Gastrocnemius medialis (tissue), 4 donors: ENCODE results near the gene SRPK2. TPM values are rescaled to one million over a fixed set of nuclear protein-coding genes. Genes with fewer than 3 reads are reported as not detected.
"Not testable (repeated sequence)": the region's sequence is repeated elsewhere in the genome, so short reads cannot be mapped to it uniquely, and the experiment has no call there.

Experiments used
- ATAC-seq, 2 donors: fragments of 150-250 bp; one replicate each; pipeline ENCODE4 v1.9.1; 2016
- DNase-seq, 2 donors: peaks; one replicate each; pipeline ENCODE4 v3.0.0-alpha.2; 2019
- H3K27ac ChIP-seq, 4 donors: fragments of 200-600 bp; sonication (generic); 1 replicate in 1 of 4; 2 replicates in 3 of 4; pipeline ENCODE4 v1.5.1; 2016 to 2018; ENCODE audit warnings: mild to moderate bottlenecking in 2 of 4, moderate library complexity in 1 of 4
- H3K27me3 ChIP-seq, 3 donors: fragments of 200-600 bp; sonication (generic) in 2 of 3; 1 replicate in 1 of 3; 2 replicates in 2 of 3; pipeline versions ENCODE4 v1.5.1 to v1.6.0; 2016 to 2019; ENCODE audit warnings: mild to moderate bottlenecking in 1 of 3, moderate library complexity in 1 of 3
- H3K36me3 ChIP-seq, 2 donors: fragments of 200-600 bp; sonication (generic) in 1 of 2; one replicate each; pipeline ENCODE4 v1.5.1; 2017 to 2018
- H3K4me1 ChIP-seq, 2 donors: fragments of 200-600 bp; sonication (generic) in 1 of 2; one replicate each; pipeline ENCODE4 v1.5.1; 2016 to 2017; ENCODE audit warnings: mild to moderate bottlenecking in 2 of 2
- H3K4me3 ChIP-seq, 4 donors: fragments of 200-600 bp; sonication (generic) in 3 of 4; 1 replicate in 1 of 4; 2 replicates in 3 of 4; pipeline ENCODE4 v1.5.1; 2016 to 2019; ENCODE audit warnings: mild to moderate bottlenecking in 2 of 4
- H3K9me3 ChIP-seq, 3 donors: fragments of 200-600 bp; sonication (generic) in 2 of 3; 1 replicate in 1 of 3; 2 replicates in 2 of 3; pipeline ENCODE4 v1.5.1; 2016 to 2019
- CTCF ChIP-seq, 5 experiments: fragments of 450-650 bp in 3 of 5; fragments of 200-600 bp in 2 of 5; sonication (generic) in 2 of 5; IDR thresholded peaks in 4 of 5; conservative IDR thresholded peaks in 1 of 5; 1 replicate in 4 of 5; 2 replicates in 1 of 5; pipeline ENCODE4 v1.5.1; 2016 to 2019; ENCODE audit warnings: antibody characterized with exemption in 5 of 5, mild to moderate bottlenecking in 3 of 5, moderate library complexity in 3 of 5
- POLR2A ChIP-seq, 2 donors: fragments of 450-650 bp; IDR thresholded peaks; one replicate each; pipeline ENCODE4 v1.6.1; 2017; ENCODE audit warnings: antibody characterized with exemption in 2 of 2, mild to moderate bottlenecking in 2 of 2, moderate library complexity in 2 of 2
- in situ Hi-C, 4 donors: fragments of 200-750 bp; cut with MboI; loops; one replicate each; pipeline versions ENCODE4 v1.15.0 to v1.8.0; 2017; ENCODE audit warnings: low sequenced_read_pairs in 4 of 4
- intact Hi-C: fragments of 100-400 bp; cut with DNase I; formaldehyde crosslinking; loops from one replicate; pipeline ENCODE4 v1.15.1; 2023; ENCODE audit warnings: low total_unique reads
- total RNA-seq, 4 donors: library from RNA; depleted of rRNA; stranded (reverse); fragments of >200 nt; gene quantifications; one replicate each; pipeline versions ENCODE4 v1.1.0 to v1.2.3, GENCODE V29; 2016

SRPK2 gene
- 10 to 100 TPM; 18.1 to 49.0 (median 21.3) TPM for total RNA-seq

GRCh38 chr7:105388356-105389087, at the start of gene SRPK2:
TSS of gene SRPK2 (minus strand) at chr7:105388921.
- DNase-seq (peak; percentile 62 to 63), ATAC-seq (peak; percentile 79 to 84)
- Histone ChIP-seq H3K4me1 (peaks cover 9 to 12% of the 10 kb centered on the region in 2 donors), H3K27me3 (no peaks in the 10 kb centered on the region), H3K4me3 (peak within 1 kb of the TSS; percentile 71 to 98 (median 88)), H3K27ac (peak within 1 kb of the TSS; percentile 73 to 92 (median 83)), H3K9me3 (no peaks in the 10 kb centered on the region), H3K36me3 (no peaks in the 10 kb centered on the region)
- TF ChIP-seq POLR2A (IDR thresholded peaks at IDR 0.05): peak; percentile 69 to 80
- TF ChIP-seq CTCF (IDR thresholded peaks at IDR 0.05 in 4 of 5, conservative IDR thresholded peaks at IDR 0.05 in 1 of 5): no peak
- in situ Hi-C loops: no loop called here
- intact Hi-C loops: loop anchor here (2.0 to 5.0 kb wide), 4 partner anchors 51 to 406 kb away; partner anchors contain the start of gene PUS7

- no peaks in the 10 kb centered on the region for H3K9me3 ChIP-seq
- no peak for ATAC-seq
- H3K27me3 ChIP-seq: no peaks in the 10 kb centered on the region
- no peak for DNase-seq
- H3K4me3 ChIP-seq: no peak overlapping the region
- intact Hi-C loops (no loop called here), in situ Hi-C loops (no loop called here)
- H3K36me3 ChIP-seq: no peaks in the 10 kb centered on the region
- H3K4me1 ChIP-seq: no peaks in the 10 kb centered on the region
- TF ChIP-seq CTCF (IDR thresholded peaks at IDR 0.05 in 4 of 5, conservative IDR thresholded peaks at IDR 0.05 in 1 of 5) (no peak), POLR2A (IDR thresholded peaks at IDR 0.05) (no peak)
- no peak overlapping the region for H3K27ac ChIP-seq
Measured at GRCh38 chr7:105438254-105438653, 49.5 kb upstream of the SRPK2 start.

GRCh38 chr7:105437356-105437755, 48.6 kb upstream of the SRPK2 start:
- H3K9me3 ChIP-seq, H3K27me3 ChIP-seq, ATAC-seq, intact Hi-C loops, H3K36me3 ChIP-seq, H3K4me3 ChIP-seq, H3K4me1 ChIP-seq, H3K27ac ChIP-seq, DNase-seq, in situ Hi-C loops: not testable (repeated sequence)

GRCh38 chr7:105429746-105430612, 41.3 kb upstream of the SRPK2 start:
- Histone ChIP-seq H3K4me3 (no peak overlapping the region), H3K36me3 (no peaks in the 10 kb centered on the region), H3K27me3 (no peaks in the 10 kb centered on the region), H3K9me3 (no peaks in the 10 kb centered on the region), H3K4me1 (no peaks in the 10 kb centered on the region), H3K27ac (no peak overlapping the region)
- DNase-seq (no peak), ATAC-seq (no peak)
- in situ Hi-C loops: no loop called here
- intact Hi-C loops: no loop called here
- TF ChIP-seq CTCF (IDR thresholded peaks at IDR 0.05 in 4 of 5, conservative IDR thresholded peaks at IDR 0.05 in 1 of 5) (peak in 3 of 5 experiments; percentile 31 to 51 (median 40)), POLR2A (IDR thresholded peaks at IDR 0.05) (no peak)

- DNase-seq (no peak), ATAC-seq (no peak)
- Histone ChIP-seq H3K4me1 (no peaks in the 10 kb centered on the region), H3K9me3 (no peaks in the 10 kb centered on the region), H3K27me3 (no peaks in the 10 kb centered on the region), H3K4me3 (no peak overlapping the region), H3K36me3 (no peaks in the 10 kb centered on the region), H3K27ac (no peak overlapping the region)
- TF ChIP-seq POLR2A (IDR thresholded peaks at IDR 0.05): no peak
- TF ChIP-seq CTCF (IDR thresholded peaks at IDR 0.05 in 4 of 5, conservative IDR thresholded peaks at IDR 0.05 in 1 of 5): no peak
- in situ Hi-C loops: no loop called here
- intact Hi-C loops: no loop called here
Measured at GRCh38 chr7:105426606-105427146, 38.0 kb upstream of the SRPK2 start.
